Nephron progenitor cell (in vitro differentiated cells): ENCODE results near the gene DDAH2.
A peak's percentile ranks its signal among the peaks of the same experiment; 100 is the strongest.

ENCODE experiments used
- DNase-seq: peaks from one replicate; pipeline ENCODE4 v3.0.0; 2021
- H3K27ac Mint-ChIP-seq: 2 replicates; pipeline ENCODE4 v1.8.0; 2021; ENCODE audit warnings: mild to moderate bottlenecking, moderate library complexity, mixed read lengths
- H3K27me3 Mint-ChIP-seq: 2 replicates; pipeline ENCODE4 v1.8.0; 2021; ENCODE audit warnings: mild to moderate bottlenecking, low read depth, mixed read lengths; ENCODE audit not compliant: poor library complexity
- H3K36me3 Mint-ChIP-seq: 2 replicates; pipeline ENCODE4 v1.8.0; 2021; ENCODE audit warnings: low read depth, mixed read lengths
- H3K4me1 Mint-ChIP-seq: 2 replicates; pipeline ENCODE4 v1.8.0; 2021; ENCODE audit warnings: mixed read lengths
- H3K4me3 Mint-ChIP-seq: 2 replicates; pipeline ENCODE4 v1.8.0; 2021; ENCODE audit warnings: mild to moderate bottlenecking, moderate library complexity, mixed read lengths
- H3K9me3 Mint-ChIP-seq: 2 replicates; pipeline ENCODE4 v1.8.0; 2021; ENCODE audit warnings: mild to moderate bottlenecking, moderate library complexity, mixed read lengths
- CTCF ChIP-seq: fragments of 200-600 bp; sonication (generic); IDR thresholded peaks from 2 replicates; pipeline ENCODE4 v1.5.0; 2021; ENCODE audit warnings: antibody characterized with exemption

Gene DDAH2

DNA sequence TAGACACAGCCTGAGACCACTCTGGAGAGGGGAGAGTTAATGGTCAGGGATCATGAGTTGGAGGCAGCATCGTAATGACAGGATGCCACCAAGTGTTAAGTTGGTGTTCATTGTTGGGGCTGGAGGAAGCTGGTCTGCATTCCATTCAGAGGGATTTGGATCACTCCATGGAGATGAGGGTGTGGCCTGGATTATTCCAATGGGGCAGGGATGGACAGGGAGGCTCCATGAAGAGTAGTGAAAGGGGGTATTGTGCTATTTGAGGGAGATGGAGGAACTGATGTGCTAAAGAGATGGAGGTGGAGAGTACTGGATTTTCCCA is 34.5 kb upstream of the DDAH2 start:
- no peak for TF ChIP-seq CTCF
- Mint-ChIP-seq H3K9me3 (no peaks in the 10 kb centered on the region), H3K27ac (peak overlapping the region; percentile 33), H3K4me1 (peaks cover 49% of the 10 kb centered on the region), H3K27me3 (peaks cover 8% of the 10 kb centered on the region), H3K36me3 (peaks cover 44% of the 10 kb centered on the region), H3K4me3 (no peak overlapping the region)
- DNase-seq: no peak

- Mint-ChIP-seq H3K4me1 (peaks cover 49% of the 10 kb centered on the region), H3K4me3 (no peak overlapping the region), H3K9me3 (no peaks in the 10 kb centered on the region), H3K27me3 (peaks cover 11% of the 10 kb centered on the region), H3K36me3 (peaks cover 49% of the 10 kb centered on the region), H3K27ac (peak overlapping the region; percentile 33)
- DNase-seq: no peak
- TF ChIP-seq CTCF: no peak
Observed at GRCh38 chr6:31762878-31763618, 33.9 kb upstream of the DDAH2 start.

- peaks cover 11% of the 10 kb centered on the region for H3K27me3 Mint-ChIP-seq
- peaks cover 47% of the 10 kb centered on the region for H3K4me1 Mint-ChIP-seq
- no peak for TF ChIP-seq CTCF
- no peak for DNase-seq
- H3K36me3 Mint-ChIP-seq: peaks cover 52% of the 10 kb centered on the region
- H3K9me3 Mint-ChIP-seq: no peaks in the 10 kb centered on the region
- peak within 1 kb of the TSS; percentile 33 for H3K27ac Mint-ChIP-seq
- no peak within 1 kb of the TSS for H3K4me3 Mint-ChIP-seq
Observed at GRCh38 chr6:31762356-31762755, 33.3 kb upstream of the DDAH2 start, which contains the start of gene SAPCD1. Gene SAPCD1, plus strand, starts transcription at chr6:31762656. Its CDS starts 399 bp downstream, at chr6:31763055.

- Mint-ChIP-seq H3K9me3 (no peaks in the 10 kb centered on the region), H3K27me3 (peaks cover 11% of the 10 kb centered on the region), H3K4me3 (no peak overlapping the region), H3K27ac (no peak overlapping the region), H3K4me1 (peaks cover 36% of the 10 kb centered on the region), H3K36me3 (peaks cover 52% of the 10 kb centered on the region)
- no peak for DNase-seq
- TF ChIP-seq CTCF: no peak
Observed at GRCh38 chr6:31761343-31761742, 32.2 kb upstream of the DDAH2 start.

GRCh38 chr6:31760790-31761189 is 31.7 kb upstream of the DDAH2 start:
- Mint-ChIP-seq H3K9me3 (no peaks in the 10 kb centered on the region), H3K4me1 (peaks cover 35% of the 10 kb centered on the region), H3K27me3 (peaks cover 13% of the 10 kb centered on the region), H3K4me3 (no peak overlapping the region), H3K36me3 (peaks cover 52% of the 10 kb centered on the region), H3K27ac (peak overlapping the region; percentile 24)
- no peak for TF ChIP-seq CTCF
- DNase-seq: no peak

DNA sequence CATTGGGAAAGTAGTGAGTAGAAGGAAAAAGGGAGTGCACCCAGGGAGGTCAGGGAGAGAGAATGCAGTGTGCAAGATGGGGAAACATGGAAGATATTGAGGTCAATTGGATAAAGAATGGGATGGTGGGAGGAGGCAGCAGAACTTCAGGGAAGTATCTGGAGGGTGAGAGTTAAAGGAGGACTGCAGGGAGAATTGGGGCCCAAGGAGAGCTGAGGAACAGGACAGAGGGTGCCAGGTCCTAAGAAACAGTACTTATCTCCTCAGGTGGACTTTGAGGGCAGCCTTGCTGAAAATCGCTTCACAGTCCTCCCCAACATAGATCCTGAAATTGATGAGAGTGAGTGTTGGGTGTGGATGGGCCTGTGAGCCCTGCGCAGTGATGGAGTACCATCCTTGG is 29.2 kb upstream of the DDAH2 start:
- Mint-ChIP-seq H3K4me3 (no peak overlapping the region), H3K27me3 (peaks cover 10% of the 10 kb centered on the region), H3K36me3 (peaks cover 43% of the 10 kb centered on the region), H3K27ac (no peak overlapping the region), H3K4me1 (peaks cover 20% of the 10 kb centered on the region), H3K9me3 (no peaks in the 10 kb centered on the region)
- no peak for DNase-seq
- TF ChIP-seq CTCF: no peak
